ENCODE data around the gene OAS1.

- TF ChIP-seq CTCF (IDR thresholded peaks at IDR 0.05): no peak
- no peak for TF ChIP-seq POLR2A (IDR thresholded peaks at IDR 0.05)
These were observed 12.6 kb upstream of the OAS1 start for GRCh38 chr12:112894128-112894527.

Measured in uterus (tissue), 2 donors.